ENCODE measurements around the gene LIPF.

DNA sequence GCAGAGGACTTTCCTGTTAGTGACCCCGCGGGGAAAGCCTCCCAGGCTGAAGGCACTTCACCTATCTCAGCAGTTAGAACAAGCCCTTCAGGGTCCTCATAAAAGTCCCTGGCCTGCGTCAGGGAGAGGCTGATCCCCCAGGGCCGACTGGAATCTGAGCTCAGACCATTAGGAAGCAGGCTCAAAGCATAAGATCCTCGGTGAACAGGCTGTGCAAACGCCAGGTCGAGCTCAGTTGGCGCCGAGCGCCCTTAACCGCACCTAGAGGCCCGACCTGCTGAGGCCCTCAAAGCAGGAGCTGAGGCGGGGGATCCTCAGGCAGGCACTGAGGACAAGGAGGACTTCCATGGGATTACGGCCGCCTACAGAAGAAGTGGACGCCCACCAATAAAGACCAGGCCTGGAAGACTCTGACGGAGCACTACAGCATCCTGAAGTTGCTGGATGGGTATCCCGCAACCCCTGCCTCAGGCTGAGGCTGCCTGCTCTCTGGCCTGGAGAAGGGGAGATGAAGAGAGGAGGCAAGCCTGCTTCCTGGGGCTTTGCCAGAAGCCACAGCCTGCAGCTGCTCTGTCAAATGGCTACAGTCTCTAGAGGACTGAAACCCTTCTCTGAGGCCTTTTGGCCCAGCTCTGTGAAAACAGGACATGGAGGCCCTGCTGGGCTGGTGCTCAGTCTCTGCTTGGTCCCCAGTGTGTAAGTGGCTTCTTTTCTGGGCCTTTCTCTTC, 47.8 kb upstream of the LIPF start:
- TF ChIP-seq RARB (CRISPR knock-in tag; IDR thresholded peaks at IDR 0.05): no peak
- TF ChIP-seq ZFP3 (CRISPR knock-in tag; IDR thresholded peaks at IDR 0.05): no peak
- TF ChIP-seq TOX (CRISPR knock-in tag; IDR thresholded peaks at IDR 0.05; ENCODE audit: borderline replicate concordance): no peak
- TF ChIP-seq ZC3H10 (CRISPR knock-in tag; IDR thresholded peaks at IDR 0.05): no peak
- TF ChIP-seq PPARA (CRISPR knock-in tag; IDR thresholded peaks at IDR 0.05; ENCODE audit: borderline replicate concordance): no peak
- TF ChIP-seq, protein P1, sequence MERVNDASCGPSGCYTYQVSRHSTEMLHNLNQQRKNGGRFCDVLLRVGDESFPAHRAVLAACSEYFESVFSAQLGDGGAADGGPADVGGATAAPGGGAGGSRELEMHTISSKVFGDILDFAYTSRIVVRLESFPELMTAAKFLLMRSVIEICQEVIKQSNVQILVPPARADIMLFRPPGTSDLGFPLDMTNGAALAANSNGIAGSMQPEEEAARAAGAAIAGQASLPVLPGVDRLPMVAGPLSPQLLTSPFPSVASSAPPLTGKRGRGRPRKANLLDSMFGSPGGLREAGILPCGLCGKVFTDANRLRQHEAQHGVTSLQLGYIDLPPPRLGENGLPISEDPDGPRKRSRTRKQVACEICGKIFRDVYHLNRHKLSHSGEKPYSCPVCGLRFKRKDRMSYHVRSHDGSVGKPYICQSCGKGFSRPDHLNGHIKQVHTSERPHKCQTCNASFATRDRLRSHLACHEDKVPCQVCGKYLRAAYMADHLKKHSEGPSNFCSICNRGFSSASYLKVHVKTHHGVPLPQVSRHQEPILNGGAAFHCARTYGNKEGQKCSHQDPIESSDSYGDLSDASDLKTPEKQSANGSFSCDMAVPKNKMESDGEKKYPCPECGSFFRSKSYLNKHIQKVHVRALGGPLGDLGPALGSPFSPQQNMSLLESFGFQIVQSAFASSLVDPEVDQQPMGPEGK (CRISPR knock-in tag; IDR thresholded peaks at IDR 0.05; ENCODE audit: borderline replicate concordance): no peak
- TF ChIP-seq, protein P2, sequence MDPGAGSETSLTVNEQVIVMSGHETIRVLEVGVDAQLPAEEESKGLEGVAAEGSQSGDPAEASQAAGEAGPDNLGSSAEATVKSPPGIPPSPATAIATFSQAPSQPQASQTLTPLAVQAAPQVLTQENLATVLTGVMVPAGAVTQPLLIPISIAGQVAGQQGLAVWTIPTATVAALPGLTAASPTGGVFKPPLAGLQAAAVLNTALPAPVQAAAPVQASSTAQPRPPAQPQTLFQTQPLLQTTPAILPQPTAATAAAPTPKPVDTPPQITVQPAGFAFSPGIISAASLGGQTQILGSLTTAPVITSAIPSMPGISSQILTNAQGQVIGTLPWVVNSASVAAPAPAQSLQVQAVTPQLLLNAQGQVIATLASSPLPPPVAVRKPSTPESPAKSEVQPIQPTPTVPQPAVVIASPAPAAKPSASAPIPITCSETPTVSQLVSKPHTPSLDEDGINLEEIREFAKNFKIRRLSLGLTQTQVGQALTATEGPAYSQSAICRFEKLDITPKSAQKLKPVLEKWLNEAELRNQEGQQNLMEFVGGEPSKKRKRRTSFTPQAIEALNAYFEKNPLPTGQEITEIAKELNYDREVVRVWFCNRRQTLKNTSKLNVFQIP (CRISPR knock-in tag; IDR thresholded peaks at IDR 0.05; ENCODE audit: borderline replicate concordance, low read depth): no peak
- no peak for TF ChIP-seq ARNTL (CRISPR knock-in tag; IDR thresholded peaks at IDR 0.05; ENCODE audit: borderline replicate concordance, low read depth)
